NCI-H446 (cell line): ENCODE measurements around the gene TENT5A.
A peak's percentile ranks its signal among the peaks of the same experiment; 100 is the strongest.
"Not testable (repeated sequence)": the region's sequence is repeated elsewhere in the genome, so short reads cannot be mapped to it uniquely, and the experiment has no call there.

ENCODE experiments used
- DNase-seq, 2 experiments: peaks; one replicate each; lab custom pipeline; 2025; lab: John Stamatoyannopoulos, UW

TENT5A gene

GRCh38 chr6:81752084-81752920 lies at the start of gene TENT5A:
TSS of gene TENT5A (minus strand) at chr6:81752681. CDS start at chr6:81752141, 540 bp downstream.
- peak; percentile 30 to 78 for DNase-seq

- DNase-seq: no peak
These were observed 49.0 kb upstream of the TENT5A start for GRCh38 chr6:81801489-81801888.

GRCh38 chr6:81800666-81801065 lies 48.2 kb upstream of the TENT5A start:
- DNase-seq: no peak

GRCh38 chr6:81799323-81799722 lies 46.8 kb upstream of the TENT5A start:
- DNase-seq: no peak

GRCh38 chr6:81797591-81797990 lies 45.1 kb upstream of the TENT5A start:
- DNase-seq: no peak

GRCh38 chr6:81795890-81796289 lies 43.4 kb upstream of the TENT5A start:
- no peak for DNase-seq

GRCh38 chr6:81793821-81794475 lies 41.5 kb upstream of the TENT5A start:
- DNase-seq: no peak

- no peak for DNase-seq
These were observed 40.3 kb upstream of the TENT5A start for GRCh38 chr6:81792826-81793225.

GRCh38 chr6:81791756-81792155 lies 39.3 kb upstream of the TENT5A start:
- DNase-seq: no peak

- DNase-seq: no peak
These were observed 37.6 kb upstream of the TENT5A start for GRCh38 chr6:81790034-81790433.

- DNase-seq: no peak
These were observed 36.8 kb upstream of the TENT5A start for GRCh38 chr6:81789291-81789690.

GRCh38 chr6:81788748-81789147 lies 36.3 kb upstream of the TENT5A start:
- DNase-seq: no peak

GRCh38 chr6:81787313-81788068 lies 35.0 kb upstream of the TENT5A start:
- DNase-seq: no peak

- DNase-seq: no peak
These were observed 33.7 kb upstream of the TENT5A start for GRCh38 chr6:81786150-81786549.

- no peak for DNase-seq
These were observed 32.9 kb upstream of the TENT5A start for GRCh38 chr6:81785377-81785776.

- no peak for DNase-seq
These were observed 31.4 kb upstream of the TENT5A start for GRCh38 chr6:81783893-81784292.

- DNase-seq: no peak
These were observed 29.1 kb upstream of the TENT5A start for GRCh38 chr6:81781624-81782023.

- DNase-seq: no peak
These were observed 25.2 kb upstream of the TENT5A start for GRCh38 chr6:81777586-81778268.

GRCh38 chr6:81776219-81776618 lies 23.7 kb upstream of the TENT5A start:
- not testable (repeated sequence) for DNase-seq

- no peak for DNase-seq
These were observed 22.1 kb upstream of the TENT5A start for GRCh38 chr6:81774542-81774941.

GRCh38 chr6:81773887-81774286 lies 21.4 kb upstream of the TENT5A start:
- no peak for DNase-seq

GRCh38 chr6:81772741-81773140 lies 20.3 kb upstream of the TENT5A start:
- DNase-seq: no peak
